ENCODE results near the gene NF1.
"Not testable (repeated sequence)": the region's sequence is repeated elsewhere in the genome, so short reads cannot be mapped to it uniquely, and the experiment has no call there.

Gene NF1

DNA sequence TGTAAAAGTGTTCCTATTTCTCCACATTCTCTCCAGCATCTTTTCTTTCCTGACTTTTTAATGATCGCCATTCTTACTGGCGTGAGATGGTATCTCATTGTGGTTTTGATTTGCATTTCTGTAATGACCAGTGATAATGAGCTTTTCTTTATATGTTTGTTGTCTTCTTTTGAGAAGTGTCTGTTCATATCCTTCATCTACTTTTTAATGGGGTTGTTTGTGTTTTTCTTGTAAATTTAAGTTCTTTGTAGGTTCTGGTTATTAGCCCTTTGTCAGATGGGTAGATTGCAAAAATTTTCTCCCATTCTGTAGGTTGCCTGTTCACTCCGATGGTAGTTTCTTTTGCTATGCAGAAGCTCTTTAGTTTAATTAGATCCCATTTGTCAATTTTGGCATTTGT, 81.4 kb downstream of the NF1 start:
- H3K4me3 ChIP-seq (ENCODE audit: low read length); H3K79me2 ChIP-seq (ENCODE audit: control insufficient read depth, insufficient read depth, low read length); H3K23ac ChIP-seq (ENCODE audit: low read length); H3K9ac ChIP-seq (ENCODE audit: low read length); H3K79me1 ChIP-seq (ENCODE audit: low read length); DNase-seq; H2BK5ac ChIP-seq (ENCODE audit: low read length); H3K18ac ChIP-seq (ENCODE audit: low read length); H3K56ac ChIP-seq (ENCODE audit: low read length); H3K36me3 ChIP-seq (ENCODE audit: control insufficient read depth, insufficient read depth, low read length); H4K5ac ChIP-seq (ENCODE audit: low read length); H3K27ac ChIP-seq (ENCODE audit: low read depth, low read length); H3K4ac ChIP-seq (ENCODE audit: low read depth, low read length); H2BK15ac ChIP-seq (replicated peaks; ENCODE audit: low read depth); H2AK5ac ChIP-seq (ENCODE audit: low read length); H3K4me1 ChIP-seq (ENCODE audit: control insufficient read depth, low read depth, low read length); H4K8ac ChIP-seq (ENCODE audit: low read depth, low read length); H2BK120ac ChIP-seq (ENCODE audit: low read depth, low read length); H3K4me2 ChIP-seq (ENCODE audit: low read length); H3K27me3 ChIP-seq (ENCODE audit: insufficient read depth, low read length, poor library complexity): not testable (repeated sequence)
- WGBS (ENCODE audit: extremely low coverage, insufficient coverage, low lambda C conversion rate), result no CpG with 5 or more reads among the region's 3 CpGs

DNA sequence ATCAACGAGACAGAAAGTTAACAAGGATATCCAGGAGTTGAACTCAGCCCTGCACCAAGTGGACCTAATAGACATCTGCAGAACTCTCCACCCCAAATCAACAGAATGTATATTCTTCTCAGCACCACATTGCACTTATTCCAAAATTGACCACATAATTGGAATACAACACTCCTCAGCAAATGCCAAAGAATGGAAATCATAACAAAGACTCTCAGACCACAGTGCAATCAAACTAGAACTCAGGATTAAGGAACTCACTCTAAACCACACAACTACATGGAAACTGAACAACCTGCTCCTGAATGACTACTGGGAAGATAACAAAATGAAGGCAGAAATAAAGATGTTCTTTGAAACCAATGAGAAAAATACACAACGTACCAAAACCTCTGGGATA, 84.2 kb downstream of the NF1 start:
- not testable (repeated sequence) for H2BK120ac ChIP-seq (ENCODE audit: low read depth, low read length); H3K36me3 ChIP-seq (ENCODE audit: control insufficient read depth, insufficient read depth, low read length); H3K23ac ChIP-seq (ENCODE audit: low read length); H2BK15ac ChIP-seq (replicated peaks; ENCODE audit: low read depth); H3K27ac ChIP-seq (ENCODE audit: low read depth, low read length); H3K79me1 ChIP-seq (ENCODE audit: low read length); H3K4ac ChIP-seq (ENCODE audit: low read depth, low read length); H3K9ac ChIP-seq (ENCODE audit: low read length); DNase-seq; H4K5ac ChIP-seq (ENCODE audit: low read length); H3K4me3 ChIP-seq (ENCODE audit: low read length); H3K18ac ChIP-seq (ENCODE audit: low read length); H2BK5ac ChIP-seq (ENCODE audit: low read length); H3K4me2 ChIP-seq (ENCODE audit: low read length); H3K79me2 ChIP-seq (ENCODE audit: control insufficient read depth, insufficient read depth, low read length); H2AK5ac ChIP-seq (ENCODE audit: low read length); H4K8ac ChIP-seq (ENCODE audit: low read depth, low read length); H3K27me3 ChIP-seq (ENCODE audit: insufficient read depth, low read length, poor library complexity); H3K4me1 ChIP-seq (ENCODE audit: control insufficient read depth, low read depth, low read length); H3K56ac ChIP-seq (ENCODE audit: low read length)
- no CpG with 5 or more reads among the region's 2 CpGs for WGBS (ENCODE audit: extremely low coverage, insufficient coverage, low lambda C conversion rate)

DNA sequence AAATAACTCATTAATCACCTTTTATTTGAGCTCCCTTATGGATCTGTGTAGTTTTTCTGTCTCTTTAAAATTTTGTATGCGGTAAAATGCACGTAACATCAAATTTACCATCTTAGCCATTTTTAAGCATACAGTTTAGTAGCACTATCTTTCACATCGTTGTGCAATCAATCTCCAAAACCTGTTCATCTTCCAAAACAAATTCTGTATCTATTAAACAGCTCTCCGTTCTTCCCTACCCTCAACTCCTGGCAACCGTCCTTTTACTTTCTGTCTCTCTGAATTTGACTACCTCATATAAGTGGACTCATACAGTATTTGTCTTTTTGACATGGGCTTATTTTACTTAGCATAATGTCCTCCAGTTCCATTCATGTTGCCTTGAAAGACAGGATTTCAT, 100.5 kb downstream of the NF1 start:
- H2BK120ac ChIP-seq (ENCODE audit: low read depth, low read length), result no peak overlapping the region
- no CpG with 5 or more reads among the region's 5 CpGs for WGBS (ENCODE audit: extremely low coverage, insufficient coverage, low lambda C conversion rate)
- no peaks in the 10 kb centered on the region for H3K79me1 ChIP-seq (ENCODE audit: low read length)
- H3K79me2 ChIP-seq (ENCODE audit: control insufficient read depth, insufficient read depth, low read length), result no peaks in the 10 kb centered on the region
- H3K4ac ChIP-seq (ENCODE audit: low read depth, low read length), result no peak overlapping the region
- H2AK5ac ChIP-seq (ENCODE audit: low read length), result no peak overlapping the region
- H3K27me3 ChIP-seq (ENCODE audit: insufficient read depth, low read length, poor library complexity), result no peaks in the 10 kb centered on the region
- DNase-seq, result no peak
- no peaks in the 10 kb centered on the region for H3K4me1 ChIP-seq (ENCODE audit: control insufficient read depth, low read depth, low read length)
- H3K4me2 ChIP-seq (ENCODE audit: low read length), result no peak overlapping the region
- H3K23ac ChIP-seq (ENCODE audit: low read length), result no peak overlapping the region
- no peak overlapping the region for H2BK5ac ChIP-seq (ENCODE audit: low read length)
- no peaks in the 10 kb centered on the region for H3K36me3 ChIP-seq (ENCODE audit: control insufficient read depth, insufficient read depth, low read length)
- no peak overlapping the region for H4K8ac ChIP-seq (ENCODE audit: low read depth, low read length)
- no peak overlapping the region for H2BK15ac ChIP-seq (replicated peaks; ENCODE audit: low read depth)
- H4K5ac ChIP-seq (ENCODE audit: low read length), result no peak overlapping the region
- H3K18ac ChIP-seq (ENCODE audit: low read length), result no peak overlapping the region
- H3K4me3 ChIP-seq (ENCODE audit: low read length), result no peak overlapping the region
- no peak overlapping the region for H3K9ac ChIP-seq (ENCODE audit: low read length)
- no peak overlapping the region for H3K27ac ChIP-seq (ENCODE audit: low read depth, low read length)
- H3K56ac ChIP-seq (ENCODE audit: low read length), result no peak overlapping the region

DNA sequence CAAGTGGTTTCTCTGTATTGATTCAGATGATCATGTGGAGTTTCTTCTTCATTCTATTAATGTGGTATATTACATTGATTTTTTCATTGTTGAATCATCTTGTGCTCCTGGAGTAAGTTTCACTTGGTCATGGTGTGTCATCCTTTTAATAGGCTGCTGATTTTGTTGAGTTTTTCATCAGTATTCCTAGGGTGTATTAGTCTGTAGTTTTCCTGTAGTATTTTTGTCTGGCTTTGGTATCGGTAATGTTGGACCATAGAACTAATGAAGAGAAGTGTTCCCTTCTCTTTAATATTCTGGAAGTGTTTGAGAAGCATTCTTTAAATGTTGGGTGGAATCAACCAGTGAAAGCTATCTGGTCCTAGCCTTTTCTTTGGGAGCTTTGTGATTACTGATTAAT, 103.2 kb downstream of the NF1 start:
- Histone ChIP-seq H3K27me3 (ENCODE audit: insufficient read depth, low read length, poor library complexity) (no peaks in the 10 kb centered on the region), H3K4me3 (ENCODE audit: low read length) (no peak overlapping the region), H3K4ac (ENCODE audit: low read depth, low read length) (no peak overlapping the region), H4K5ac (ENCODE audit: low read length) (no peak overlapping the region), H3K79me1 (ENCODE audit: low read length) (no peaks in the 10 kb centered on the region), H3K4me1 (ENCODE audit: control insufficient read depth, low read depth, low read length) (no peaks in the 10 kb centered on the region), H3K56ac (ENCODE audit: low read length) (no peak overlapping the region), H3K79me2 (ENCODE audit: control insufficient read depth, insufficient read depth, low read length) (no peaks in the 10 kb centered on the region), H2BK15ac (replicated peaks; ENCODE audit: low read depth) (no peak overlapping the region), H2BK5ac (ENCODE audit: low read length) (no peak overlapping the region), H4K8ac (ENCODE audit: low read depth, low read length) (no peak overlapping the region), H3K9ac (ENCODE audit: low read length) (no peak overlapping the region), H3K4me2 (ENCODE audit: low read length) (no peak overlapping the region), H3K18ac (ENCODE audit: low read length) (no peak overlapping the region), H3K36me3 (ENCODE audit: control insufficient read depth, insufficient read depth, low read length) (no peaks in the 10 kb centered on the region), H3K23ac (ENCODE audit: low read length) (no peak overlapping the region), H3K27ac (ENCODE audit: low read depth, low read length) (no peak overlapping the region), H2AK5ac (ENCODE audit: low read length) (no peak overlapping the region), H2BK120ac (ENCODE audit: low read depth, low read length) (no peak overlapping the region)
- DNase-seq, result no peak
- WGBS (ENCODE audit: extremely low coverage, insufficient coverage, low lambda C conversion rate), result no CpG with 5 or more reads among the region's 1 CpG

DNA sequence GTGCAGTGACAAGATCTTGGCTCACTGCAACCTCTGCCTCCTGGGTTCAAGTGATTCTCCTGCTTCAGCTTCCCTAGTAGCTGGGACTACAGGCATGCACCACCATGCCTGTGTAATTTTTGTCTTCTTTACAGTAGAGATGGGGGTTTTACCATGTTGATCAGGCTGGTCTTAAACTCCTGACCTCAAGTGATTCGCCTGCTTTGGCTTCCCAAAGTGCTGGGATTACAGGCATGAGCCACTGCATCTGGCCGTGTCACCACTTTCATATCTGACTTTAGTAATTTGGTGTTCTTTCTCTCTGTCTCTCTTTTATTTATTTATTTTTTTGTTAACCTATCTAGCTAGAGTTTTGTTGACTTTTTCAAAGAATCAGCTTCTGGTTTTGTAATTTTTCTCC, 103.9 kb downstream of the NF1 start:
- not testable (repeated sequence) for H2BK15ac ChIP-seq (replicated peaks; ENCODE audit: low read depth); DNase-seq; H3K27me3 ChIP-seq (ENCODE audit: insufficient read depth, low read length, poor library complexity); H2BK5ac ChIP-seq (ENCODE audit: low read length); H3K79me2 ChIP-seq (ENCODE audit: control insufficient read depth, insufficient read depth, low read length); H4K5ac ChIP-seq (ENCODE audit: low read length); H3K18ac ChIP-seq (ENCODE audit: low read length); H3K56ac ChIP-seq (ENCODE audit: low read length); H3K36me3 ChIP-seq (ENCODE audit: control insufficient read depth, insufficient read depth, low read length); H3K9ac ChIP-seq (ENCODE audit: low read length); H4K8ac ChIP-seq (ENCODE audit: low read depth, low read length); H3K4me1 ChIP-seq (ENCODE audit: control insufficient read depth, low read depth, low read length); H2BK120ac ChIP-seq (ENCODE audit: low read depth, low read length); H3K23ac ChIP-seq (ENCODE audit: low read length); H3K4ac ChIP-seq (ENCODE audit: low read depth, low read length); H3K79me1 ChIP-seq (ENCODE audit: low read length); H3K4me3 ChIP-seq (ENCODE audit: low read length); H3K27ac ChIP-seq (ENCODE audit: low read depth, low read length); H2AK5ac ChIP-seq (ENCODE audit: low read length); H3K4me2 ChIP-seq (ENCODE audit: low read length)
- no CpG with 5 or more reads among the region's 2 CpGs for WGBS (ENCODE audit: extremely low coverage, insufficient coverage, low lambda C conversion rate)

DNA sequence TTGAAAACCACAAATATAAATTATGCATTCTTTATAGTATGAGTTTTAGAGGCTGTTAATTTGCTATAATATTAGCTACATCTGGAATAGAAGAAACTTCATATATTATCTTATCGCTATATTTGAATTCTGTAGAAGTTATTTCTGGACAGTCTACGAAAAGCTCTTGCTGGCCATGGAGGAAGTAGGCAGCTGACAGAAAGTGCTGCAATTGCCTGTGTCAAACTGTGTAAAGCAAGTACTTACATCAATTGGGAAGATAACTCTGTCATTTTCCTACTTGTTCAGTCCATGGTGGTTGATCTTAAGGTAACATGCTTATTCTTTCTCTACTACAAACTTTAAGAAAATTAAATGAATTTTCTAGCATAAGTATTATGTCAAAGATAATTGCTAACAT, 105.5 kb downstream of the NF1 start:
- Histone ChIP-seq H3K79me2 (ENCODE audit: control insufficient read depth, insufficient read depth, low read length) (no peaks in the 10 kb centered on the region), H3K56ac (ENCODE audit: low read length) (no peak overlapping the region), H3K18ac (ENCODE audit: low read length) (no peak overlapping the region), H3K4me3 (ENCODE audit: low read length) (no peak overlapping the region), H3K4ac (ENCODE audit: low read depth, low read length) (no peak overlapping the region), H3K23ac (ENCODE audit: low read length) (no peak overlapping the region), H3K79me1 (ENCODE audit: low read length) (no peaks in the 10 kb centered on the region), H2BK5ac (ENCODE audit: low read length) (no peak overlapping the region), H3K36me3 (ENCODE audit: control insufficient read depth, insufficient read depth, low read length) (no peaks in the 10 kb centered on the region), H4K5ac (ENCODE audit: low read length) (no peak overlapping the region), H3K9ac (ENCODE audit: low read length) (no peak overlapping the region), H3K27ac (ENCODE audit: low read depth, low read length) (no peak overlapping the region), H3K27me3 (ENCODE audit: insufficient read depth, low read length, poor library complexity) (no peaks in the 10 kb centered on the region), H2BK120ac (ENCODE audit: low read depth, low read length) (no peak overlapping the region), H2AK5ac (ENCODE audit: low read length) (no peak overlapping the region), H4K8ac (ENCODE audit: low read depth, low read length) (no peak overlapping the region), H2BK15ac (replicated peaks; ENCODE audit: low read depth) (no peak overlapping the region), H3K4me2 (ENCODE audit: low read length) (no peak overlapping the region), H3K4me1 (ENCODE audit: control insufficient read depth, low read depth, low read length) (no peaks in the 10 kb centered on the region)
- DNase-seq, result no peak
- no CpG with 5 or more reads among the region's 2 CpGs for WGBS (ENCODE audit: extremely low coverage, insufficient coverage, low lambda C conversion rate)
